IPS DF 19.7 (cell line): ENCODE data around the gene SERPINI2.
"Not testable (repeated sequence)": the region's sequence is repeated elsewhere in the genome, so short reads cannot be mapped to it uniquely, and the experiment has no call there.

ENCODE experiments used
- DNase-seq: peaks from one replicate; pipeline ENCODE4 v3.0.0-alpha.2; 2013; ENCODE audit warnings: low read depth, low spot score

The SERPINI2 gene

DNA sequence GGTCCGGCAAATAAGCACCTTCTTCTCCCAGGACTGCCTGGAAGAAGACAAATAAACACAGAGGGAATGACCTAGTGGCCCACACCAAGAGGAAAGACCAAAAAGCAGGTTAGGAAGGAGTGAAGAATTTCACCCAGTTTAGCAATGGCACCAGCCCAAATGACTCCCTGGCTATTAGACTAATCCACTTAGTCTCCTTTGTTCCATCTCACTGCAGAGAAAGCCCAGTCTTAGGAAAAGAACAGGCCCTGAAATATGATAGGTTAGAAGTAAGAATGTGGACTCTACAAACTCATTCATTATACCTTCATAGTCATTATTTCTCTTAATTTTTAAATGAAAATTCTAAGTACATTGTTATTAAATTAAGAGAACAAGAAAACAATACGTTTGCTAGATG lies 23.2 kb downstream of the SERPINI2 start:
- DNase-seq: no peak

DNA sequence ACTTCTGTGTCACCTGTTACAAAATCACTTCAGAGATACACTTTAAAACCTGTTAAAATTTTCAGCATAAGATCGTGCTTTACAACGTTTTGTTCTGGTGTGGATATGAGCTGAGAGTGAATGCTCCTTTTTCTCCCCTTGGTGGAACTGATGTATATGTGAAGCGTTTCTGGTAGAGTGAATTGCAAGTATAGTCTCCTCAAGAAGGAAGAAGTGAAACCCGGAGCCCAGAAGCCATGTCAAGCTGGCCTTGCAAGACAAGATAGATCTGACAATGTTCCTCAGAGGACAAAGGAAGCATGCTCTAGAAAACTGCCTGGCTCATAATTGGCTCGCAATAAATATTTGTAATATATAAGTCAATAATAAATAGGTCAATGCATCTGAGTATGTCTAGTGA lies 23.6 kb downstream of the SERPINI2 start:
- no peak for DNase-seq

DNA sequence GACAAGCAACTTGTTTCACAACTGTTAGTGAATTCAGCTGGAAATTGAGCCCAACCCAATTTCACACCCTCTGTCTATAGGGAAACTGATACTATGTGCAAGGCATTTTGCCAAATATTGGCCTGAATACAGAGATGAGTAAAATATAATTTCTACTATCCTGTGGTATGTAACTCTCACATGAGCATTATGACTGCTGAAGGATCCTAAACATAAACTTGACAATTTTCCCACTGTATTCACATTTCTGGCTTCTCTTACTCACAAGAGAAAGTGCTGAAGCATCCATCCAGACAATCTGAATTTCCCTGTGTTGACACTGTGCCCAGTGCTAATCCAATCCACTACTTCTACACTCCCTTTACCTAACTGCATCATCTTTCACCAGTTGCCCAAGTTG lies 28.4 kb downstream of the SERPINI2 start:
- no peak for DNase-seq

DNA sequence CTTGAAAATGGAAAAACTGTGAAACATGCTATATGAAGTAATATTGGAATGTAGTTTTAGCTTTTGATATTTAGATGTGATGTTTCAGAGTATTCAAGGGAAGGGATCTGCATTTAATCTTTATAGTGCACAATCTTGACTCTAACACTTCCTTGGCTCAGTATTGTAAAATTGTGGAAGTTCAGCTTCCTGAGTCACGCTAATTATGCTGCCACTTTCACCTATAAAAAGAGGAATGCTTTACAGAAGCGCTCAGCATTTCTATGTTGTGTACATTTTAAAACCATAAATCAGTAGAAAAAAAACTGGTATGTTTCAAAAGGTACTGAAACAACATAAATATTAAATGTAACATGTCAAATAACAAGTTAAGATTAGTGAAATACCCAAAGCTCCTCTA lies 32.6 kb downstream of the SERPINI2 start:
- no peak for DNase-seq

DNA sequence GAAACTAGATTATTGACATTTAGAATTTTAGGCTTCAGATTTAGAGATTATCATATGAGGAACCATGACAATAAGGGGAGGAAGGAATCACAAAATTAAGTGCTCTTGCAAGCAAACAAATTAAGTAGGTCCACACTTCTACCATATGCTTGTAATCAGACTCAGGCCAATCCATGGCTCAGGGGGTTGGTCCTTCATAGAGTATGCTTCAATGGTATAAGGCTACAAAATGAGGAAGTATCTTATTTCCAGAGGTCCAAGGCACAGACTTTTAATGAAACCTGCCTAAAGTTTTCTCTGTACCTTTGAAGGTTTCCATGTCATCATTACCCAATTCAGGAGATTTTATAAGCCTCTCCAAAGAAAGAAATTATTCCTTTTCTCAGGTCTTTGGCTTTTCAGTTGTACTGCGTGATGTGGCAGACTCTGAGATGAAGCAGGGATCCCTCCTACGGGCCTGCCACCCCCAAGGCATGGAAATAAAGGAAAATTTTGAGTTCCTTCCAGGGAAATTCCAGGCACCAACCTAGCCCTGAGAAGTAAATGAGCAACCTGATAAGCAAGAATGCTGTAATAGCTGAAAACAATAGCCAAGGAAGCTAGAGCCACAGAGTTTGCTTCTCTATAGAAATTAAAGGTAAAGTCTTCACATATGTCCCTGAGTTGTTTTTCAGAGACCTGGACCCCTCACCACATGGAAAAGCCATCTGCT lies 36.3 kb downstream of the SERPINI2 start:
- DNase-seq: no peak

DNA sequence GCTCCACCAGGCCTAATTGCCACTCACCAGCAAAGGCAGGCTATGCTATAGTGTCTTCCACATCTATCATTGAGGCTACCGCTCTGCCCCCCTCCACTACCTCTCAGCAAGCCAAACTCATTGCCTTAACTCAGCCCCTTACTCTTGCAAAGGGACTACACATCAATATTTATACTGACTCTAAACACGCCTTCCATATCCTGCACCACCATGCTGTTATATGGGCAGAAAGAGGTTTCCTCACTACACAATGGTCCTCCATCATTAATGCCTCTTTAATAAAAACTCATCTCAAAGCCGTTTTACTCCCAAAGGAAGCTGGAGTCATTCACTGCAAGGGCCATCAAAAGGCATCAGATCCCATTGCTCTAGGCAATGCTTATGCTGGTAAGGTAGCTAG lies 46.9 kb downstream of the SERPINI2 start:
- DNase-seq: not testable (repeated sequence)

DNA sequence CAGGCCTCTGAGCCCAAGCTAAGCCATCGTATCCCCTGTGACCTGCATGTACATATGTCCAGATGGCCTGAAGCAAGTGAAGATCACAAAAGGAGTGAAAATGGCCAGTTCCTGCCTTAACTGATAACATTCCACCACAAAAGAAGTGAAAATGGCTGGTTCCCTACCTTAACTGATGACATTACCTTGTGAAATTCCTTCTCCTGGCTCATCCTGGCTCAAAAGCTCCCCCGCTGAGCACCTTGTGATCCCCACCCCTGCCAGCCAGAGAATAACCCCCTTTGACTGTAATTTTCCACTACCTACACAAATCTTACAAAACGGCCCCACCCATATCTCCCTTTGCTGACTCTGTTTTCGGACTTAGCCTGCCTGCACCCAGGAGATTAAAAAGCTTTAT lies 51.4 kb downstream of the SERPINI2 start:
- not testable (repeated sequence) for DNase-seq

DNA sequence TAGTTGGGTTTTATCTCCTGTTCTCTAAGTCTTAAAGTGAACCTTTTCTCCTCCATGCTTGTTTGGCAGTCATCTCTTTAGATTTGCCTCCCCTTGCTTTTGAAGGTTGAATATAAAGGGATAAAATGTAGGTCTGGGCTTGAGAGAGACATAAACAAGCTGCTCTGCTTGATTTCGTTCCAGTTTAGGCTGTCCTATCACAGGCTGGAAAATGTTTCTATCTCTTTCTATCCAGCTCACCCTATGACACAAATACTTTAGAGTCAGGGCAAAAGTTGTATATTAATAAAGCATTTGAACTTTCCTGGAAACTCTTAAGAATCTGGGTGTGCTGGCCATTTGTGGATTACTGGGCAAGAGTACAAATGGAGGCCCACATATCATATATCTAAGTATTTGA lies 64.2 kb downstream of the SERPINI2 start:
- DNase-seq: no peak

DNA sequence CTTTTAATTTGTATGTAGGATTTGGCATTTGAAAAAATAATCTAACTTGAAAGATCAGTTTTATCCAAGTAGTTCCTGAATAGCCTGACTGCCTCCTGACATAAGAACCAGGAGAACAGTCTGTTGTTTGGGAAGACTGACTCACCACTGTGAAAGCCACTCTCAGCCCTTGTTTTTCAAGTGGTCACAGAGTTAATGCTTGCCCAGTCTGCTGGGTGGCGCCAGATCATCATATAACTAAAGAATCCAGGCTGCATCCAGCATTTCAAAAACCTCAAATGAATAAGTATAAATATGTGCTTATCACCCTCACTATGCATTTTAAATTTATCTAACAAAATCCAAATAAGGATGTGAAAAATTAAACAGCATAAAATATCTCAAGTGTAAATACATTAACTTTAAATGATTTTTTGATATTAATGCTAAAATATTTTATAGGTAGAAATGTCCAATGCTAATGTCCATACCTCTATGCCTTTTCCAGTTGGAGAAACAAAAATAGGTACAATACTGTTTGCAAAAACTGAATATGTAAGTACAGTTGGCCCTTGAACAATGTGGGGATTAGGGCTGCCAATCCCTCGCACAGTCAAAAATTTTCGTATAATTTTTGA lies 66.9 kb downstream of the SERPINI2 start:
- peak; percentile 17 for DNase-seq

DNA sequence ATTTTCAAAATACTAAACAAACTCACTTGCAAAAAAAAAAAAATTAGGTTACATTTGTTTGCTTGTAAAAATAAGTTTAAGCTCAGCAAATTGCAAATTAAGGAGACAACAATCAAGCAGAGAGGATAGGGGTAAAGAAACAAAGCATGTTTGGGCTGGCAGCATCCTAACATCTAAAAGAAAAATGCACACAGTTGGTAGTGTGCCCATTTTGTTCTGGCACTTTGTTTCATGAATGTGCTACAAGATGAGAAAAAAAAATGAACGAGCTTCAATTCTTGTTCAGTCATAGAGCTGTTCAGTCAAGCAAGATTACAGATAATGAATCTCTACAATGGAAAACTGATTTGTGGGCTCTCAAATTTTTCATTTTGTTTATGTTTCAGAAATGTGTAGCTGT lies 76.0 kb downstream of the SERPINI2 start:
- no peak for DNase-seq

DNA sequence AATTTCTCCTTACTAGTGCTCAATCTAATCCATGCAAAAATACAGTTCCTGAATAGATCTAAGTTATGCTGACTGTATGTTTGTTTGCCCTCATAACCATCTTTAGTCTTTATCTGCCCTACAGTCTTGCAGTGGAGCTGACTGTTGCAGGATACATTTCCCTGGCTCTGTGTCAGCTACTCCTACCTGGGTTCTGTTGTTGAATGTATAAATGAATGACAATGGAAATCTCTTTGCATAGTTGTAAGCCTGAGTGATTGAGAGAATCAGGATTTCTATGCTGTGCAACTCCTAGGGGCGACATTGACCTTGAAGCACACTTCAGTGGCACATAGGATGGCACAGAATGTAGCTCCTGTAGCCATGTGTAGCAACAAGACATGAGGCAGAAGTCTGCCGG lies 77.8 kb downstream of the SERPINI2 start:
- no peak for DNase-seq

DNA sequence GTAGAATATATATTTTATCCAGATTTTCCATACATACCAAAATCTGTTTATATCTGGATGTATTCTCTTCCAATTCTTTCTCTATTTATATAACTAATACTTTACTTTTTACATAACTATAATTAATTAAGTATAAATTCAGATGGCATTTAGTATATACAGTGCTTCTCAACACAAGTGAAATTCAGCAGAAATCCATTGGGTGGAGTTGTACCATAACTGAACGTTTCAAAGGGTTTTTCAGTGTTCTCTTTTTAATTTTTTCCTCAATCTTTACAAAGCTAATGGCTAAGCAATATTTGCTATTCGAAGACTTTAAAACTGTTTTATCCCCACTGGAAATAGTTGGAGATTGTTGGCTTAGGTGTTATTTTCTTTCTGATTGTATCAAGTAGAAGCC lies 79.8 kb downstream of the SERPINI2 start:
- DNase-seq: no peak
